Esophagus muscularis mucosa (tissue), 4 donors: ENCODE measurements around the gene KCNJ6. TPM values are rescaled to one million over a fixed set of nuclear protein-coding genes. Genes with fewer than 3 reads are reported as not detected.
"Not testable (repeated sequence)": the region's sequence is repeated elsewhere in the genome, so short reads cannot be mapped to it uniquely, and the experiment has no call there.

ENCODE experiments used
- DNase-seq: peaks from one replicate; pipeline ENCODE4 v3.0.0-alpha.2; 2017; ENCODE audit errors: extremely low spot score
- H3K27ac ChIP-seq, 4 donors: fragments of 200-600 bp; sonication (generic); replicated peaks in 1 of 4; 1 replicate in 3 of 4; 2 replicates in 1 of 4; pipeline ENCODE4 v1.5.1; 2016 to 2019; ENCODE audit warnings: mild to moderate bottlenecking in 1 of 4
- H3K27me3 ChIP-seq, 4 donors: fragments of 200-600 bp; sonication (generic); one replicate each; pipeline versions ENCODE4 v1.5.1 to v1.6.0; 2016 to 2019
- H3K36me3 ChIP-seq, 4 donors: fragments of 200-600 bp; sonication (generic); one replicate each; pipeline ENCODE4 v1.5.1; 2016 to 2019
- H3K4me1 ChIP-seq, 4 donors: fragments of 200-600 bp; sonication (generic); one replicate each; pipeline ENCODE4 v1.5.1; 2016 to 2019
- H3K4me3 ChIP-seq, 4 donors: fragments of 200-600 bp; sonication (generic); 1 replicate in 2 of 4; 2 replicates in 2 of 4; pipeline ENCODE4 v1.5.1; 2016 to 2019; ENCODE audit warnings: mild to moderate bottlenecking in 4 of 4, moderate library complexity in 1 of 4
- H3K9me3 ChIP-seq, 4 donors: fragments of 200-600 bp; sonication (generic); 1 replicate in 3 of 4; 2 replicates in 1 of 4; pipeline ENCODE4 v1.5.1; 2016 to 2019
- EP300 ChIP-seq: sonication (generic); formaldehyde crosslinking; IDR thresholded peaks from one replicate; pipeline ENCODE4 v1.6.1; 2017; ENCODE audit warnings: antibody characterized with exemption
- POLR2A ChIP-seq: fragments of 450-650 bp; IDR thresholded peaks from one replicate; pipeline ENCODE4 v1.6.1; 2017; ENCODE audit warnings: antibody characterized with exemption, moderate library complexity, mild to moderate bottlenecking, low read depth
- POLR2AphosphoS5 ChIP-seq, 2 donors: sonication (generic); formaldehyde crosslinking; IDR thresholded peaks; one replicate each; pipeline ENCODE4 v1.6.1; 2017; ENCODE audit warnings: antibody characterized with exemption in 2 of 2
- WGBS: methylation state at CpG from one replicate; pipeline ENCODE4 v1.1.5; 2018; 5-methylcytosine and 5-hydroxymethylcytosine counted together
- intact Hi-C: fragments of 100-400 bp; cut with DNase I; formaldehyde crosslinking; loops from one replicate; pipeline ENCODE4 v1.15.1; 2023
- total RNA-seq, 4 donors: library from RNA; depleted of rRNA; stranded (reverse); fragments of >200 nt; gene quantifications; one replicate each; pipeline versions ENCODE4 v1.1.0 to v1.2.1, GENCODE V29; 2016
- TF ChIP-seq, protein P1 (sequence below), 3 experiments: fragments of 200-600 bp in 2 of 3; fragments of 450-650 bp in 1 of 3; sonication (generic) in 2 of 3; IDR thresholded peaks; one replicate each; pipeline ENCODE4 v1.5.1; 2017 to 2019; ENCODE audit warnings: antibody characterized with exemption in 3 of 3, mild to moderate bottlenecking in 2 of 3, moderate library complexity in 1 of 3

Gene KCNJ6
- total RNA-seq, 4 donors from 2014 or later = under 0.01 TPM; not detected in 2

DNA sequence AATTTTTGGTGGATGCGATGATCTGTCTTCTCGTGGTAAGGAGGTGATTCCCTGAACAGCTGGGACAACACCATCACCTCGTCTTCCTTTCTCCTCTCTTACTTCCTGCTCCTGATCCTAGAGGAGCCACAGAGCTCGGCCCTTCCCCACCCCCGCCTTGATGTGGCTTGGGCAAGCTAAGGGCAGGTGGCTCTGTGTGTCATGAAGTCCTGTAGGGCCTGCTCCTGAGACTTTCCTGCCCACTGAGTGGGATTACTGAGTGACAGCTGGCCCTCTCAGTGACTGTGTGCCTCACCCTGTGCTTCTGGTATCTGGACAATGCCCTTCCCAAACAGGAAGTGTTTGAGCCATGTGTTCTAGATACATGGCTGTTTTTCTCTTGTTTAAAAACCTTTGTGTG, 153.0 kb downstream of the KCNJ6 start:
- Histone ChIP-seq H3K9me3 (no peaks in the 10 kb centered on the region), H3K27me3 (peaks cover 0 to 20% (median 0%) of the 10 kb centered on the region in 4 donors), H3K4me1 (no peaks in the 10 kb centered on the region), H3K27ac (no peak overlapping the region), H3K36me3 (no peaks in the 10 kb centered on the region), H3K4me3 (no peak overlapping the region)
- no peak for DNase-seq
- no peak for TF ChIP-seq POLR2A
- TF ChIP-seq, protein P1, sequence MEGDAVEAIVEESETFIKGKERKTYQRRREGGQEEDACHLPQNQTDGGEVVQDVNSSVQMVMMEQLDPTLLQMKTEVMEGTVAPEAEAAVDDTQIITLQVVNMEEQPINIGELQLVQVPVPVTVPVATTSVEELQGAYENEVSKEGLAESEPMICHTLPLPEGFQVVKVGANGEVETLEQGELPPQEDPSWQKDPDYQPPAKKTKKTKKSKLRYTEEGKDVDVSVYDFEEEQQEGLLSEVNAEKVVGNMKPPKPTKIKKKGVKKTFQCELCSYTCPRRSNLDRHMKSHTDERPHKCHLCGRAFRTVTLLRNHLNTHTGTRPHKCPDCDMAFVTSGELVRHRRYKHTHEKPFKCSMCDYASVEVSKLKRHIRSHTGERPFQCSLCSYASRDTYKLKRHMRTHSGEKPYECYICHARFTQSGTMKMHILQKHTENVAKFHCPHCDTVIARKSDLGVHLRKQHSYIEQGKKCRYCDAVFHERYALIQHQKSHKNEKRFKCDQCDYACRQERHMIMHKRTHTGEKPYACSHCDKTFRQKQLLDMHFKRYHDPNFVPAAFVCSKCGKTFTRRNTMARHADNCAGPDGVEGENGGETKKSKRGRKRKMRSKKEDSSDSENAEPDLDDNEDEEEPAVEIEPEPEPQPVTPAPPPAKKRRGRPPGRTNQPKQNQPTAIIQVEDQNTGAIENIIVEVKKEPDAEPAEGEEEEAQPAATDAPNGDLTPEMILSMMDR (IDR thresholded peaks at IDR 0.05) = no peak
- TF ChIP-seq POLR2AphosphoS5 (IDR thresholded peaks at IDR 0.05) = no peak
- no peak for TF ChIP-seq EP300
- 71% methylated on average over 5 of the region's 5 CpGs for WGBS
- intact Hi-C loops = no loop called here

GRCh38 chr21:37762606-37763005, 153.7 kb downstream of the KCNJ6 start:
- no peak for TF ChIP-seq EP300
- TF ChIP-seq POLR2A = no peak
- TF ChIP-seq, protein P1 (IDR thresholded peaks at IDR 0.05) = no peak
- no peak for TF ChIP-seq POLR2AphosphoS5 (IDR thresholded peaks at IDR 0.05)
- WGBS = 70% methylated on average over 11 of the region's 12 CpGs
- no peak for DNase-seq
- Histone ChIP-seq H3K4me3 (no peak overlapping the region), H3K27me3 (peaks cover 0 to 20% (median 0%) of the 10 kb centered on the region in 4 donors), H3K36me3 (no peaks in the 10 kb centered on the region), H3K27ac (no peak overlapping the region), H3K4me1 (no peaks in the 10 kb centered on the region), H3K9me3 (no peaks in the 10 kb centered on the region)
- intact Hi-C loops = no loop called here

DNA sequence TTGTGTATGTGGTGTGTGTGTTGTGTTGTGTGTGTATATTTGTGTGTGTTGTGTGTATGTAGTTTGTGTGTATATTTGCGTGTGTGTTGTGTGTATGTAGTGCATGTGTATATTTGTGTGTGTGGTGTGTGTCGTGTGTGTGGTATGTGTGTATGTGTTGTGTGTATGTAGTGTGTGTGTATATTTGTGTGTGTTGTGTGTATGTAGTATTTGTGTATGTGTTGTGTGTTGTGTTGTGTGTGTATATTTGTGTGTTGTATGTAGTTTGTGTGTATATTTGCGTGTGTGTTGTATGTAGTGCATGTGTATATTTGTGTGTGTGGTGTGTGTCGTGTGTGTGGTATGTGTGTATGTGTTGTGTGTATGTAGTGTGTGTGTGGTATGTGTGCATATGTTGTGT, 154.9 kb downstream of the KCNJ6 start:
- H3K4me3 ChIP-seq, H3K36me3 ChIP-seq, H3K27ac ChIP-seq, DNase-seq, H3K9me3 ChIP-seq, intact Hi-C loops, H3K4me1 ChIP-seq: not testable (repeated sequence)
- peaks cover 0 to 20% (median 0%) of the 10 kb centered on the region in 4 donors for H3K27me3 ChIP-seq
- WGBS = 96% methylated on average over 4 of the region's 4 CpGs

DNA sequence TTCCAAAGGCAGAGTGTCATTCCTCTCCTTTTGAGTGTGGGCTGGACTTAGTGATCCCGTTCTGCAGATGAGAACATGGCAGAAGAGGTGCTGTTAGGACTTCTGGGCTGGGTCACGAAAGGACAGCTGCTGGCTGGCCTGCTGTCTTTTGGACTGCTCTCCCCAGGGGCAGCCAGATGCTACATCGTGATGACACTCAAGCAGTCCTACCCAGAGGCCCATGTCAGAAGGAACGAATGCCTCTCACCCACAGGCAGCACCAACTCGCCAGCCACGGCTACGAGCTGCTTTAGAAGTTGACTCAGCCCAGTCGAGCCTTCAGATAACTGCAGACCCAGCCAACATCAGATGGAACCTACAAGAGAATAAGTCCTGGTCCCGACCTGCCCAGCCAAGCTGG, 156.5 kb downstream of the KCNJ6 start:
- Histone ChIP-seq H3K9me3 (no peaks in the 10 kb centered on the region), H3K4me3 (no peak overlapping the region), H3K36me3 (no peaks in the 10 kb centered on the region), H3K4me1 (no peaks in the 10 kb centered on the region), H3K27ac (no peak overlapping the region), H3K27me3 (peaks cover 0 to 20% (median 0%) of the 10 kb centered on the region in 4 donors)
- TF ChIP-seq, protein P1 (IDR thresholded peaks at IDR 0.05) = no peak
- no peak for TF ChIP-seq EP300
- no peak for TF ChIP-seq POLR2AphosphoS5 (IDR thresholded peaks at IDR 0.05)
- no peak for TF ChIP-seq POLR2A
- 73% methylated on average over 9 of the region's 9 CpGs for WGBS
- intact Hi-C loops = no loop called here
- no peak for DNase-seq

GRCh38 chr21:37758982-37759381, 157.3 kb downstream of the KCNJ6 start:
- Histone ChIP-seq H3K27me3 (peaks cover 0 to 20% (median 0%) of the 10 kb centered on the region in 4 donors), H3K36me3 (no peaks in the 10 kb centered on the region), H3K9me3 (no peaks in the 10 kb centered on the region), H3K4me1 (no peaks in the 10 kb centered on the region), H3K4me3 (no peak overlapping the region), H3K27ac (no peak overlapping the region)
- TF ChIP-seq POLR2AphosphoS5 (IDR thresholded peaks at IDR 0.05) (no peak), POLR2A (no peak), EP300 (no peak)
- TF ChIP-seq, protein P1 (IDR thresholded peaks at IDR 0.05) = no peak
- no peak for DNase-seq
- intact Hi-C loops = no loop called here
- WGBS = 38% methylated on average over 7 of the region's 7 CpGs
